Esophagus mucosa (tissue), 1 donor: ENCODE data around the gene LGALS9. TPM values are rescaled to one million over a fixed set of nuclear protein-coding genes. Genes with fewer than 3 reads are reported as not detected.

Experiments
- ATAC-seq: fragments of 200-7000 bp; cut with Tn5 transposase; one replicate; pipeline ENCODE4 v1.9.1; 2020
- total RNA-seq: library from RNA; stranded (reverse); gene quantifications from one replicate; pipeline ENCODE4 v1.2.4, GENCODE V29; 2023
- donor health status: DM: yes; HTN: yes; CAD: no.

LGALS9 gene
- total RNA-seq: 22.6 TPM

DNA sequence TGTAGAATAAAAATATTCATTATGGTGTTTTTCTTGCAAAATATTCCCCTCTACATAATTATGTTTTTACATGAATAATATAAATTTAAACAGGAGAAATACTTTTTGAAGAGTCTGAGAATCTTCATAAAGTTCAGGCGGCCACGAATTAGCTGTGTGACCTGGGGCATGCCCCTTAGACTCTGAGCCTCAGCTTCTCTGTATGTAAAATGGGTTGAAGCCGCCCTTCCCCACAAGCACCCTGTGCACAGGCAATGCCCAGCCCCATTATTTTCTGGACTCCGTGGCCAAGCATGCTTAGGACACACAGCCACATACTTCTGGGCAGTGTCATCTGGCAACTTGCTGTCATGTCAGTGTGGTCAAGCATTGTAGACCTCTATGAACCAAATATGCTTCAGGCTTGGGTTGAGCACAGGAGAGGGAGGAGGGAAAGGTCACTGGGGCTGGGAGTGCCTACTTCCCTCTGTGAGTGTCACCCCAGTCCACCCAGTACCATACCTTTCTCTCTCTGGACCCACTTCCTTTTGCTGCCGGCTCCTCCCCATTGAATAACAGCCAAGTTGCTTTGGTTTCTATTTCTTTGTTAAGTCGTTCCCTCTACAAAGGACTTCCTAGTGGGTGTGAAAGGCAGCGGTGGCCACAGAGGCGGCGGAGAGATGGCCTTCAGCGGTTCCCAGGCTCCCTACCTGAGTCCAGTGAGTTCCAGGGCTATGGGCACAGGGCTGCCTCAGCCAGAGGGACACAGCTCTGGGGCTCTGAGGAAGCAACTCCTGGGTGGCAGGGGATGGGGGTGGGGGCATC is at the start of gene LGALS9:
TSS of gene LGALS9 (plus strand) at position 582 of the 804 bp plus-strand sequence. CDS start at position 660, 78 bp downstream.
- ATAC-seq: peak; percentile 85

- ATAC-seq: no peak
Observed at GRCh38 chr17:27582696-27583095, 48.3 kb upstream of the LGALS9 start.

GRCh38 chr17:27585153-27585681 is 45.8 kb upstream of the LGALS9 start:
- no peak for ATAC-seq

DNA sequence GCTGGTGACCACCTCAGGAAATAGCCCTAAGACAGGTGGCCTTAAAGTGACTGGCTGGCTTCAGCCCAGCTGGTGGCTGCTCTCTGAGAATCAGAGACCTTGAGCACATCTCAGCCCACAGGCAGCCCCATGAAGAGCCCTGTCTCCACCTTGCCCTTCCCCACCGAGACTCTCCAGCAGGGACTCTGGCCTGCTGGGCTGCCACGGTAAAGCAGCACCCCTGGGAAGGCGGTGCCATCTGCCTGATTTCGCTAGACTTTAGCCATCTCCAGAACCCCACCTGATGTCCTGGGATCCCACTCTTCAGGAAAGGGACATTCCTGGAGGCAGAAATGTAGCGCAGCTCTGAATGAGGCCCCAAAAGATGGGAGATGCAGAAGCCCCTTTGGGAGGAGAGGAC is 45.2 kb upstream of the LGALS9 start:
- ATAC-seq: no peak

DNA sequence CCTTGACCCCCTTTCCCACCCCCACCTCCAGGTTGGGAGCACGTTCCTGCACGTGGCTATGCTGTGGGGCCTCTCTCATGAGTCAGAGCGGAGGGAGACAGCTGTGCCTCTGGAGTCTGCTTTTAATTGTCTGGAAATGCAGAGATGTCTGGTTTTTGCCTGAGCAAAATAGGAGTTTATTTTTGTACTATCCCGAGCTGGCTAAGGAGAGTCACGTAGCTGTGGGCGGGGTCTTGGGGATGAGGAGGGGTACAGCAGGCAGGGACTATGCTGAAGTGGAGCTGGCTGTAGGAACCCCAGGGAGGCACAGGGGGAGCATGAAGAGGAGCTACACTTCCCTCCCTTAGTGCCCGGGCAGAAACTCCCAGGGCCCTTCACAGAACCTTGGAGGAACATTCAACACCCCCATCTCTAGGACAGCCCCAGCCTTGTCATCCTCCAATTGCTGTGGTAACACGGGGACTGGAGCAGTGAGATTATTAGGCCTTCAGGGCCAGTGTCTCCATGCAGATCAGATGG is 44.7 kb upstream of the LGALS9 start:
- ATAC-seq: peak; percentile 12

DNA sequence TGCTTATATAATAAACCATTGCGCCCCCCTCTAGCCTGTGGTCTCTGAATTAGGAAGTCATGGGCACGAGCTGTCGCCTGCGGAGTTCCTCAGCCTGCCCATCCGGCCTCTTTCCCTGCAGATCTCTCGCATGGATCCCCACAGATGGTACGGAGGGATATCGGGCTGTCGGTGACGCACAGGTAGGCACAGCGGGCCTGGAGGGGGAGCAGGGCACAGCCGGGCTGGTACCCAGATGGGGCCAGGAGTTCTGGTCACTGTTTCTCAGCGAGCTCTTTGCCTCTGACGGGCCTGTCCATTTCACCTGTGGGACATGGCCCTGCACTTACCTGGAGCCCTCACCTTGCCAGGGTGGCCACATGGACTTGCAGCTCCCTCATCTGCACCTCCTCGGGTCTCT is 42.6 kb upstream of the LGALS9 start:
- no peak for ATAC-seq

- no peak for ATAC-seq
Observed at GRCh38 chr17:27590864-27591263, 40.1 kb upstream of the LGALS9 start.

- no peak for ATAC-seq
Observed at GRCh38 chr17:27591986-27592385, 39.0 kb upstream of the LGALS9 start.

DNA sequence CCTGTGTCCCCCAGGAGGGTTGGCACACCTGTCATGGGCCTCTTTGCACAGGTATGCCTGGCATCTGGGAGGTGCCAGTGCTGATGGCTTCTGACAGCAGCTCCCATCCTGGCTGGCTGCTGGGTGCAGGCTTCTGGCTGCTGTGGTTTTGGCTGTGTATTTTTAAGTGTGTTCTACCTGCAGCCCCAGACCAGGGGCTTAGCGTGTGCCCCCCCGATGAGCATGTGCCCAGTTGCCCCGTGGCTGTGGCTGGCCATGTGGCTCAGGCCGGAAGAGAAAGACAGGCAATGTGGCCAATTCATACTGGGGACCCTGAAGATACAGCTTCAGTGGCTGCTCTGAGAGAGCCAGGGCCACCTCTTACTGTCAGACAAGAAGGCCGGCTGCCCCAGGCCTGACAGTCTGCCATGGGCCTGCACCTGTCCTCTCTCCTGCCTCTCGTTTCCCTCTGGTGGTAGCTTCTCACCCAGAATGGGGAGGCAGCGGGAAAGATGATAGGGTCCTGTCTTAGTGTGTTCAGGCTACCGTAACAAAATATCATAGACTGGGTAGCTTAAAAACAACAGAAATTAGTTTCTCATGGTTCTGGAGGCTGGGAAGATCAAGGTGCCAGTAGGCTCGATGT is 37.6 kb upstream of the LGALS9 start:
- no peak for ATAC-seq

- ATAC-seq: no peak
Observed at GRCh38 chr17:27593857-27594255, 37.1 kb upstream of the LGALS9 start.

GRCh38 chr17:27595208-27595607 is 35.8 kb upstream of the LGALS9 start:
- ATAC-seq: no peak

DNA sequence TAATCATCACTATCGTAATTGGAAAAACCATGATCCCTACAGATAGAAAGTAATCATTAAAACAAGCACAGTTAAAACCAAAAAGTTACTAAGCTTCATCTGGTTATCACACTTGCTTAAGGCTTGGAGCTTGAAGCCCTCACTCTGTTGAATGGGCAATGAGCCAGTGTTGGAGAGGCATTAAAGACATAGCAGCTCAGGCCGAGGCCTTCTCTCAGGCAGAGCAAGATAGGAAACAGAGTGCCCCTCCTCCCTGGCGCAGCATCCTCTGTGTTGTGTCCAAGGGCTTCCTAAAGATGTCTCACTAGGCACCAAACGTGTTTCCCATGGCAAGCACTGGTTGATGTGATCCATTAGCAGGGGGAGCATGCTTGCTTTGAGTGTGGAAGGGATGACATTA is 34.9 kb upstream of the LGALS9 start:
- no peak for ATAC-seq

DNA sequence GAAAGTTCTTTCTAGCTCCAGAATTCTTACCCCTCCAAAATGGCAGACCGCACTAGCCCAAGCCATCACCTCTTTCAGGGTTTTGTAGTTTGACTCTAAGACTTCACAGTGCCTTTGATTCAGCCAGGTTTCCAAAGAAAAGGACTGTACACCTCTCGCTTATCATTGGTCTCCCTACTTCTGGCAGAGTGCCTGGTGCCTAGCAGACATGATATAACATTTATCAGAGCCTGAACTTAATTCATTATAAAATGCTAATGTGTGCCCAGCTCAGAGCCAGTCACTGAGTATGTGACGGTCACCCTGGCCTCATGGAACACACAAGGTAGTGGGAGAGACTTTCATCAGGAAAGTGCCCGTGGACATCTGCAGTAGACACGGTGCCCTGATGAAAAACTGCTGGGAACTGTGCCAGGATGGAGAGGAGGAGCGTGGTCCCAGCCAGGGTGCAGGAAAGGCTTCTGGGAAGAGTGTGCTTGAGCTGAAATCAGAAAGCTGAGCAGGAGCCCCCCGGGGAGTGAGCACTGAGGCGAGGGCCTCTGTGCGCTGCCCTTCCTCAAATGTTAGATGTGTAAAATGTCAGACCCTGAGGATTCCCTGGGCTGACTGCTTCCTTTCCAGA is 34.3 kb upstream of the LGALS9 start:
- ATAC-seq: no peak

GRCh38 chr17:27597188-27597580 is 33.8 kb upstream of the LGALS9 start:
- no peak for ATAC-seq

DNA sequence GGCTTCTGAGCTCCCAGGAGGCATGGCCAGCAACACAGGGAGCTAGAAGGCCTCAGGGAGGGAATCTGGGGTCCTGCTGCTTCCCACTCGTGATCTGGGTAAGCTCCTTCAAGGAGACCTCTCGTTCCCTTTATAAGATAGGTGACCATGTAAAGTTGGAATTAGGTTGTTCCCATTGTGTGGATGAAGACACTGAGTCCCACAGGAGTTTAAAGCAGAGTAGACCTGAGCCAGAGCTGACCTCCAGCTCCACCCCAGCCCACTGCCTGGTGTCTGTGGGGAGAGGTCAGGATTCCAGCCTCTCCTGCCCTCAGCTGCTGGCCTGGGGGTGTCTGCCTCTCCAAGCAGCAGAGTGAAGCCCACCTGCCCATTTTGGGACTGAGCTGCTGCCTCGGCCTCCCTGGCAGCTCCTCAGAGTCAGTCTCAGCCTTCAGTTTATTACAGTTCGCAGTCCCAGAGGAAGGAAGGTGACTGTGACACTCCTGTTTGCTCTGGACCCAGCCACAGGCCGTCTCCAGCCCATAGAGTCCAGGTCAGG is 33.1 kb upstream of the LGALS9 start:
- ATAC-seq: no peak

DNA sequence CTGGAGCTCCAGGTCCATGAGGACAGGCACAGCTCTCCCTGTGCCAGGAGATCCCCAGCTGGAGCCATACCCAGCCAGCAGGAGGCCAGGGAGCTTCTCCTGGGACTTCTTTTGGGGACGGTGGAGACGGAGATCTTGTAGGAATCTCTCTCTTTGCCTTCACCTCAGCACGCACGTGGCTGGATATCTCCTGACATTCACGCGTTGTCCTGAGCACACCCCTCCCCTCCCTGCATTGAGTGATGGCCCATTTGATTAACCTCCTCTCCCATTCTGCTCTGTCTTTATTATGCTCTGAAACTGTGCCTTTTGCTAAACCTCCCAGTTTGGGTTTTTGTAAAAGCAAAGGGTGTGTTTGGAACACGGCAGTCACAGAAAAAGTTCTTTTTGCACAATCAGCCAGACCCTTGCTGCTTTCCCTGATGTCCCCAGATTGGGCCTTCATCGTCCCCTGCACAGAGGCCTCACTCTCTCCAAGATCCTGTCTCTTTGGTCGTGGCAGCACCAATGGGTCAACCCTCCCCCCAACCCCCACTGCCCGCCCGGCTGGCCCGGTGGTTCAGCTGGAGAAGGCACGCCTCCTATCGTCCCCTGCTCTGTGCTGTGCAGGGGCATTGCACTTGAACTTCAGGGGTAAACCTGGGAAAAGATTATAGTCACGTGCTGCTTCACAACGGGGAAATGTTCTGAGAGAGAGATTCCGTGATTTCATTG is 32.5 kb upstream of the LGALS9 start:
- ATAC-seq: no peak

- no peak for ATAC-seq
Observed at GRCh38 chr17:27600471-27600870, 30.5 kb upstream of the LGALS9 start.

- peak; percentile 85 for ATAC-seq
Observed at GRCh38 chr17:27601069-27601974, 29.7 kb upstream of the LGALS9 start.

DNA sequence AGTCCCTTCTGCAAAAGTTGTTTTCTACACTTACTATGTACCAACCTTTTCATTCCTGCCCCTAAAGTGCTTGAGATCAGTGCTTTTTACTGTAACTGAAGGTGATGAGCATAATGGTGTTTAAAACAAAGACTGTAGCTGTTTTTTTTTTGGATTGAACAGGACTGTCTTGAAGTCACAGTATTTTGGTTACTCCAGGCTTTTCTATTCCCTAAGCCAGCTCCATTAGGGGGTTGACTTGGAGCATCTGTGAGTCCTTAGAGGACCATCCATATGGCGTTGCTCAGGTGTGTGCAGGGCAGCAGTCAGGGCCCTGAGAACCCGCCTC is 29.0 kb upstream of the LGALS9 start:
- ATAC-seq: no peak

DNA sequence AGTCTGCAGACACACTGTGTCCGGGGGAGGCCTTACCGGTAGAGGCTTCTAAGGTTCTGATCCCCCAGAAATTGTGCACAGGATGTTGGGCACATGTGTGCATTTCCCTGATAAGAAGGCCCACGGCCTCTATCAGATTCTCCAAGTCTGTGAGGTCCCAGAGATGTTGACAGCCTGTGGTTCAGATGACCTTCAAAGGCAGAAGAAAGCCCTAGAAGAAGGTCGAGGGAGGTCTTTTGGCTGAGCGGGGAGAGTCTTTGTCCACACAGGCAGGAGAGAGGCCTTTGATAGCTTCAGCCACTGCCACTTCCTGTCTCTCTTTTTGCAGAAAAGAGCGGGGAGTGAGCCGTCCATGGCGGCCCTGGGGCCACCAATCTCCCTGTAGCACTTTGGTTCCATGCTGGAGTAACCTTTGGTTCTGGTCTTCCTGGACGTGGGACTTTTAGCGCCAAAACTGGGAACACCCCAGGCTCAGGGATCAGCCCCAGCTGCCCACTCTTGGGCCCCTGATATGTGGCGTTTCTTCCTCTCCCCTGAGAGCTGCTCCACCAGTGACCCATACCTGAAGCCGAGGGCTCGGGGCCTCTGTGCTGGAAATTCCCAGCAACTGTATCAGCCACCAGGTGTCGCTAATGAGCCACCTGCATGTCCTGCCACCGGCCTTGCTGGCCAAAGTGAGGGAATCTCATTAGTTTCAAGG is 28.1 kb upstream of the LGALS9 start:
- ATAC-seq: peak; percentile 34

GRCh38 chr17:27603421-27603770 is 27.6 kb upstream of the LGALS9 start:
- ATAC-seq: no peak
